ENCODE data around the gene FCMR. TPM values are rescaled to one million over a fixed set of nuclear protein-coding genes. Genes with fewer than 3 reads are reported as not detected.

FCMR gene
- total RNA-seq, 4 donors from 2014 or later = 1.2 to 5.2 (median 3.0) TPM

DNA sequence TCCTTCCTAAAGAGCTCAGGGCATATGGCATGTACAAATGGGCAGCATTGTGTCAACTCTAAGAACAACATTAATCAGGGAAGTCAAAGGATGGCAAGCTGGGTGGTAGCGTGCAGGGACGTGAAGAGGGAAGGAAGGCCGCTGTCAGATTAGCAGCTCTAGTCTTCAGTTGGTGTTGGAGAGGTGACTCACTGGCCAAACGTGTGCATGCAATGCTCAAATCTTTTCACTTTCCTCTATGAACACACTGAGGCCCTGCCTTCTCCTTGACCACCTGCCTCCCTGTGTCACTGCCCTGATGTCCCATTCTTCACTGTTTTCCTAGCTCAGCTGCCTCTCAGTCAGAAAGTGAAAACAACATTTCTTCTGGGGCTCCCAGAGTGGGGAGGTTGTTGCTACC, 30.4 kb upstream of the FCMR start:
- WGBS, 2 donors = 70 to 81% methylated on average over 4 of the region's 4 CpGs
- no peak overlapping the region for H3K27ac ChIP-seq
- intact Hi-C loops (cut with DNase I) = no loop called here

DNA sequence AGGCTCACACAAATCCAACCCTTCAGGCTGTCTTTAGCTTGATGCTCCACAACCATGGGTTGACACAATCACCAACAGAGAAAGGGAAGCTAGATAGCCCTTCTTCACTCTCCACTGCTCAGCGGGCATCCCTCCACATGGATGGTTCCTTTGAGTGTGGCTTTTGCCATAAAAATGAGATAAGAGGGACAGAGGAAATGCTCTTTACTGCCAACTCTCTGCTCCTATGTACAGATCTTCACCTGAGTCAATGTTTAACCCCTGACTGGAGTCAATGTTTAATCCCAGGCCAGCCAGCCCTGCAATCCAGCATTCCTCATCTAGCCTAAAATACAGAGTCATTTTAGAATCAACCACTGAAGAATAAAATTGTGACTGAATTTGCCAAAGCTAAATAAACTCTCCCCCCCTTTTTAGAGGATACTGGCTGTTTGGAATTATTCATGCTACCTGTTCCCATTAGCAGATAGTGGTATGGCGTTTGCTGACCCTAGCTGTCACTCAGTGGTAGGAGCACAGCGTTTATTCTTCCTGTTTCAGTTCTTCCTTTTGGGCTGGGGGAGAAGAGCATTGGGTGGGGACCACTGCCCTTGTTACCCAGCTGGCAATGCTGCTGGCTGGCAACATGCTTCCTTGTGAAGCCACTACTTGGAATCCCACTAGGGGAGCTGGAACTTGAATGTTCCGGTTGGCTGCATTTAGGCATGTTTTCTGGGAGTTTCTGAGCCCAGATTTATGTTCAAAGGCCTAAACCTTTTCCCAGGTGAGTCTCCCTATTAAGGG, 29.8 kb upstream of the FCMR start:
- TF ChIP-seq POLR2A (IDR thresholded peaks at IDR 0.05) = no peak
- TF ChIP-seq, protein P1, sequence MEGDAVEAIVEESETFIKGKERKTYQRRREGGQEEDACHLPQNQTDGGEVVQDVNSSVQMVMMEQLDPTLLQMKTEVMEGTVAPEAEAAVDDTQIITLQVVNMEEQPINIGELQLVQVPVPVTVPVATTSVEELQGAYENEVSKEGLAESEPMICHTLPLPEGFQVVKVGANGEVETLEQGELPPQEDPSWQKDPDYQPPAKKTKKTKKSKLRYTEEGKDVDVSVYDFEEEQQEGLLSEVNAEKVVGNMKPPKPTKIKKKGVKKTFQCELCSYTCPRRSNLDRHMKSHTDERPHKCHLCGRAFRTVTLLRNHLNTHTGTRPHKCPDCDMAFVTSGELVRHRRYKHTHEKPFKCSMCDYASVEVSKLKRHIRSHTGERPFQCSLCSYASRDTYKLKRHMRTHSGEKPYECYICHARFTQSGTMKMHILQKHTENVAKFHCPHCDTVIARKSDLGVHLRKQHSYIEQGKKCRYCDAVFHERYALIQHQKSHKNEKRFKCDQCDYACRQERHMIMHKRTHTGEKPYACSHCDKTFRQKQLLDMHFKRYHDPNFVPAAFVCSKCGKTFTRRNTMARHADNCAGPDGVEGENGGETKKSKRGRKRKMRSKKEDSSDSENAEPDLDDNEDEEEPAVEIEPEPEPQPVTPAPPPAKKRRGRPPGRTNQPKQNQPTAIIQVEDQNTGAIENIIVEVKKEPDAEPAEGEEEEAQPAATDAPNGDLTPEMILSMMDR (IDR thresholded peaks at IDR 0.05) = no peak

More for the DNA sequence above, 30.4 kb upstream of the FCMR start:
- Histone ChIP-seq H3K4me1 (peaks cover 10 to 19% of the 10 kb centered on the region in 2 donors), H3K36me3 (no peaks in the 10 kb centered on the region), H3K9me3 (no peaks in the 10 kb centered on the region), H3K4me3 (replicated peaks in 1 of 3) (no peak overlapping the region), H3K27me3 (no peaks in the 10 kb centered on the region)
- TF ChIP-seq, protein P1 (IDR thresholded peaks at IDR 0.05) = no peak
- no peak for TF ChIP-seq POLR2A (IDR thresholded peaks at IDR 0.05)
- no peak for DNase-seq

DNA sequence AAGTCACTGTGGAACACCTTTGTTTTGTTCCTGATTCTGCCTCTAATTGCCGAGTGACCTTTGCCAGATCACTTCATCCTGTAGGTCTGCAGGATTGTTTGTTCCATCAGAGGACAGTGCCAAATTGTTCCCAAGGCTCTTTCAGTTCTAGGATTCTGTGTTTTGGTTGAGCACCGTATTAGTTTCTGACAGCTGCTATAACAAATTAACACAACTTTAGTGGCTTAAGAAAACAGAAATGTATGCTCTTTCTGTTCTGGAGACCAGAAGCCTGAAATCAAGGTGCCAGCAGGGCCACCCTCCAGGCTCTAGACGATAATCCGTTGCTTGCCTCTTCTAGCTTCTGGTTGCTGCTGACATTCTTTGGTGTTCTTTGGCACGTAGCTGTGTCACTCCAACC, 27.9 kb upstream of the FCMR start:
- DNase-seq = no peak
- no peaks in the 10 kb centered on the region for H3K36me3 ChIP-seq
- intact Hi-C loops (cut with DNase I) = no loop called here
- 90 to 97% methylated on average over 5 of the region's 5 CpGs for WGBS, 2 donors
- H3K9me3 ChIP-seq = no peaks in the 10 kb centered on the region
- no peak for TF ChIP-seq POLR2A (IDR thresholded peaks at IDR 0.05)
- TF ChIP-seq, protein P1 (IDR thresholded peaks at IDR 0.05) = no peak
- no peaks in the 10 kb centered on the region for H3K27me3 ChIP-seq
- no peak overlapping the region for H3K4me3 ChIP-seq (replicated peaks in 1 of 3)
- H3K4me1 ChIP-seq = peaks cover 0 to 11% of the 10 kb centered on the region in 2 donors
- no peak overlapping the region for H3K27ac ChIP-seq

More for the DNA sequence above, 29.8 kb upstream of the FCMR start:
- H3K9me3 ChIP-seq = no peaks in the 10 kb centered on the region
- peaks cover 10 to 19% of the 10 kb centered on the region in 2 donors for H3K4me1 ChIP-seq
- H3K27me3 ChIP-seq = no peaks in the 10 kb centered on the region
- intact Hi-C loops (cut with DNase I) = no loop called here
- no peak overlapping the region for H3K4me3 ChIP-seq (replicated peaks in 1 of 3)
- WGBS, 2 donors = 80 to 81% methylated on average over 4 of the region's 4 CpGs
- peak; percentile 16 for DNase-seq
- no peaks in the 10 kb centered on the region for H3K36me3 ChIP-seq
- H3K27ac ChIP-seq = no peak overlapping the region

DNA sequence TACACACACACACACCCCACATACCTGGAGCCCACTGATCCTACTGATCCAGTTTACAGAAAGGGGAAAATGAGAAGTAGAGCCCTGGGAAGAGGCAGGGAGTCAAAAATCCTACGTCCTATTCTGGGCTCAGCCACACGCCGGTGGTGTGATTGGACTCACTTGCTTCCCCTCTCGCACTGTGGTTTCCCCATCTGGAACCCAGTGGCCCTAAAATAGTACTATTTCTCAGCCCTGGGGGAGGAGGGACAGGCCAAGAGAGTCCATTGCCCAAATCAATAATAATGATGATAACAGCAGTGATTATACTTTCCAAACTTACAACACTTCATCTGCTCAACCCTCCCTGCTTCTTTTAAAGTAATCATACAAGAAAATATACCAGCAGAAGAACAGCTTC, 27.5 kb upstream of the FCMR start:
- H3K36me3 ChIP-seq = no peaks in the 10 kb centered on the region
- DNase-seq = no peak
- intact Hi-C loops (cut with DNase I) = no loop called here
- WGBS, 2 donors = 96% methylated on average over 4 of the region's 4 CpGs
- no peaks in the 10 kb centered on the region for H3K27me3 ChIP-seq
- H3K27ac ChIP-seq = no peak overlapping the region
- H3K4me1 ChIP-seq = peaks cover 0 to 11% of the 10 kb centered on the region in 2 donors
- H3K4me3 ChIP-seq (replicated peaks in 1 of 3) = no peak overlapping the region
- no peak for TF ChIP-seq POLR2A (IDR thresholded peaks at IDR 0.05)
- TF ChIP-seq, protein P1 (IDR thresholded peaks at IDR 0.05) = no peak
- H3K9me3 ChIP-seq = no peaks in the 10 kb centered on the region

DNA sequence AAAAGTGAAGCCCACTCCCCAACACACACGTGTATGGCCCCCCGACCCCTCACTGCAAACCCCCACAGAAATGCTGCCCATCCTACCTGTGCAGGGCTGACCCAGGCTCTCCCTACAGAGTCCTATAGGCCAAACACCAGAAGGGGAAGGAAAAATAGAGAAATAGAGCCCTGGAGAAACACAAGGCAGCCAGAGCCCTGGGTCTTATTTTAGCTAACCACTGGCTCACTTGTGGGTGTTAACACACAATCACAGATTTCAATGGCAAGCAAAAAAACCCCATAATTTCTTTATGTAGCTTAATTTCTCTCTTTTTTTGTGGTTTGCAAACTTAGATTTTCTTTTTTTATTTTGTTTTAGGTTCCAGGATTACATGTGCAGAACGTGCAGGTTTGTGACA, 25.5 kb upstream of the FCMR start:
- no peak for DNase-seq
- intact Hi-C loops (cut with DNase I) = no loop called here
- no peak overlapping the region for H3K27ac ChIP-seq
- WGBS, 2 donors = 90 to 92% methylated on average over 3 of the region's 3 CpGs
- peaks cover 0 to 7% of the 10 kb centered on the region in 2 donors for H3K4me1 ChIP-seq
- TF ChIP-seq POLR2A (IDR thresholded peaks at IDR 0.05) = no peak
- TF ChIP-seq, protein P1 (IDR thresholded peaks at IDR 0.05) = no peak
- no peak overlapping the region for H3K4me3 ChIP-seq (replicated peaks in 1 of 3)
- H3K36me3 ChIP-seq = no peaks in the 10 kb centered on the region
- H3K27me3 ChIP-seq = no peaks in the 10 kb centered on the region
- no peaks in the 10 kb centered on the region for H3K9me3 ChIP-seq

Data from thyroid gland (tissue), 4 donors.